ENCODE results near the gene DPH2. TPM values are rescaled to one million over a fixed set of nuclear protein-coding genes. Genes with fewer than 3 reads are reported as not detected.

DPH2 gene
- total and polyA plus RNA-seq, 2 of the 8 experiments (the other 6 are each of a cell fraction or from before 2014, with no cell fraction given) = 64.9 to 92.1 TPM

DNA sequence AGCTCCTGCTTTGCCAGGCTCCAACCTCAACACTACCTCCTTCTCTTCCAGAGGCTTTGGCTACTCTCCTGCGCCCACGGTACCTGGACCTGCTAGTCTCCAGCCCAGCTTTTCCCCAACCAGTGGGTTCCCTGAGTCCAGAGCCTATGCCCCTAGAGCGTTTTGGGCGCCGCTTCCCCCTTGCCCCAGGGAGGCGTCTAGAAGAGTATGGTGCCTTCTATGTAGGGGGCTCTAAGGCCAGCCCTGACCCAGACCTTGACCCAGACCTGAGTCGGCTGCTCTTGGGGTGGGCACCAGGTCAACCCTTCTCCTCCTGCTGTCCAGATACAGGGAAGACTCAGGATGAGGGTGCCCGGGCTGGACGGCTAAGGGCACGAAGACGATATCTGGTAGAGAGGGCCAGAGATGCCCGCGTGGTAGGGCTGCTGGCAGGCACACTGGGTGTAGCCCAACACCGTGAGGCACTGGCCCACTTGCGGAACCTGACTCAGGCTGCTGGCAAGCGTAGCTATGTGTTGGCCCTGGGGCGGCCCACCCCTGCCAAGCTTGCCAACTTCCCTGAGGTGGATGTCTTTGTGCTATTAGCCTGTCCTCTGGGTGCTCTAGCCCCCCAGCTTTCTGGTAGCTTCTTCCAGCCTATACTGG, 1.6 kb downstream of the DPH2 start:
- H3K9me3 ChIP-seq (ENCODE audit: insufficient read depth in 2 of 2, low read depth in 1 of 2, low read length in 1 of 2) = no peaks in the 10 kb centered on the region
- no peak overlapping the region for H4K91ac ChIP-seq (replicated peaks; ENCODE audit: insufficient read length, low read length)
- TF ChIP-seq BACH1 (IDR thresholded peaks at IDR 0.05; ENCODE audit: low read length) = no peak
- H3K23ac ChIP-seq (ENCODE audit: insufficient read length) = no peak overlapping the region
- no peak overlapping the region for H3K18ac ChIP-seq (ENCODE audit: extremely low read depth, low read length)
- no peak overlapping the region for H3K56ac ChIP-seq (replicated peaks; ENCODE audit: insufficient read length, low read depth, low read length)
- DNase-seq (ENCODE audit: low read depth in 1 of 2, low spot score in 2 of 2) (no peak), FAIRE-seq (no peak)
- H3K4ac ChIP-seq (replicated peaks; ENCODE audit: insufficient read length, low read depth, low read length) = no peak overlapping the region
- H3K14ac ChIP-seq (ENCODE audit: insufficient read length) = no peak overlapping the region
- H2BK20ac ChIP-seq (ENCODE audit: low read length) = no peak overlapping the region
- no peak overlapping the region for H3K9ac ChIP-seq (replicated peaks in 1 of 4; ENCODE audit: extremely low read depth in 1 of 4, low read depth in 3 of 4, low read length in 3 of 4)
- H3K79me2 ChIP-seq (ENCODE audit: control insufficient read depth in 1 of 2, insufficient read depth in 2 of 2, low read length in 2 of 2) = peaks cover 0 to 24% of the 10 kb centered on the region in 2 experiments; a peak in 2 of 4 replicates
- ChIA-PET CTCF (ENCODE audit: partially characterized antibody) (interaction anchor here (0.7 to 9.2 kb wide), 14 partner anchors 9 to 207 kb away, joined by 3 to 79 read pairs (median 5); partner anchors contain the start of genes IPO13 and SLC6A9), POLR2A (ENCODE audit: partially characterized antibody) (interaction anchor here (0.6 to 12.9 kb wide), 7 partner anchors 9 to 76 kb away, joined by 3 to 189 read pairs (median 5); partner anchors contain the start of genes CCDC24 and IPO13)
- no peak overlapping the region for H2BK12ac ChIP-seq (ENCODE audit: low read depth, low read length)
- H3K27me3 ChIP-seq (replicated peaks in 1 of 4; ENCODE audit: control insufficient read depth in 3 of 4, extremely low read depth in 1 of 4, insufficient read depth in 3 of 4, low read length in 3 of 4) = no peaks in the 10 kb centered on the region
- no peak overlapping the region for H3K4me3 ChIP-seq (ENCODE audit: extremely low read depth in 1 of 4, insufficient read depth in 2 of 4, low read depth in 3 of 4, low read length in 4 of 4)
- 95% methylated on average over 17 of the region's 17 CpGs; no CpG with 5 or more reads in 1 of the 2 experiments for WGBS, 2 experiments (ENCODE audit: extremely low coverage in 1 of 2, insufficient coverage in 1 of 2, insufficient read length in 1 of 2, insufficient replicate concordance in 2 of 2, low coverage in 1 of 2, low lambda C conversion rate in 2 of 2, missing lambda C conversion rate in 1 of 2)
- peaks cover 11% of the 10 kb centered on the region; the same call in 1 of the 2 replicates for H3K79me1 ChIP-seq (ENCODE audit: low read depth, low read length)
- H4K8ac ChIP-seq (ENCODE audit: extremely low read depth, insufficient read depth, low read length) = peak overlapping the region; percentile 1; the same call in 1 of the 2 replicates
- H2BK120ac ChIP-seq (replicated peaks; ENCODE audit: low read depth, low read length) = no peak overlapping the region
- H2BK15ac ChIP-seq (ENCODE audit: low read length) = no peak overlapping the region
- H2AK5ac ChIP-seq (ENCODE audit: low read depth, low read length) = no peak overlapping the region
- H3K4me1 ChIP-seq (replicated peaks in 1 of 4; ENCODE audit: control insufficient read depth in 3 of 4, insufficient read depth in 4 of 4, low read length in 3 of 4) = peaks cover 3 to 14% (median 8%) of the 10 kb centered on the region in 4 experiments
- H3K36me3 ChIP-seq (ENCODE audit: control insufficient read depth in 2 of 4, insufficient read depth in 4 of 4, low read length in 3 of 4) = peaks cover 0 to 18% (median 9%) of the 10 kb centered on the region in 4 experiments; a peak in 4 of 8 replicates
- H4K20me1 ChIP-seq (replicated peaks in 1 of 2; ENCODE audit: control insufficient read depth in 1 of 2, insufficient read depth in 2 of 2, low read length in 2 of 2) = peaks cover 4 to 16% of the 10 kb centered on the region in 2 experiments
- no peak overlapping the region for H2AFZ ChIP-seq (ENCODE audit: low read length)
- no peak overlapping the region for H2BK5ac ChIP-seq (ENCODE audit: low read depth, low read length)
- peaks cover 20% of the 10 kb centered on the region for H3K23me2 ChIP-seq (ENCODE audit: low read depth, low read length)
- no peak overlapping the region for H3K27ac ChIP-seq (ENCODE audit: low read depth, low read length)
- H3K4me2 ChIP-seq (ENCODE audit: insufficient read depth in 1 of 2, low read depth in 2 of 2, low read length in 2 of 2) = no peak overlapping the region; a peak in 1 of 4 replicates
- H4K5ac ChIP-seq (ENCODE audit: insufficient read length, low read depth, low read length) = no peak overlapping the region

Measured in H1 (cell line).